Right ventricle myocardium superior (tissue), 1 donor: Measurements from ENCODE around the gene C1orf50. TPM values are rescaled to one million over a fixed set of nuclear protein-coding genes. Genes with fewer than 3 reads are reported as not detected.
A peak's percentile ranks its signal among the peaks of the same experiment; 100 is the strongest.

Experiments
- ATAC-seq: fragments of 200-7000 bp; cut with Tn5 transposase; one replicate; pipeline ENCODE4 v1.9.1; 2020; ENCODE audit warnings: mild to moderate bottlenecking; ENCODE audit not compliant: poor library complexity
- DNase-seq: peaks from one replicate; pipeline ENCODE4 v3.0.0-alpha.2; 2020
- intact Hi-C: fragments of 100-400 bp; cut with DNase I; formaldehyde crosslinking; loops from one replicate; pipeline ENCODE4 v1.11.2; 2022
- total RNA-seq: library from RNA; stranded (reverse); fragmentation: NEBNext Ultra II Directional; extraction: Animal tissue kit (Norgen Biotek cat#: 25700); gene quantifications from one replicate; pipeline ENCODE4 v1.2.1, GENCODE V29; 2021
- donor health status: DM: no; HTN: yes; CAD: no; lungs with severe emphysema.

Gene C1orf50
- total RNA-seq, 1 donor from 2014 or later = 7.6 TPM

DNA sequence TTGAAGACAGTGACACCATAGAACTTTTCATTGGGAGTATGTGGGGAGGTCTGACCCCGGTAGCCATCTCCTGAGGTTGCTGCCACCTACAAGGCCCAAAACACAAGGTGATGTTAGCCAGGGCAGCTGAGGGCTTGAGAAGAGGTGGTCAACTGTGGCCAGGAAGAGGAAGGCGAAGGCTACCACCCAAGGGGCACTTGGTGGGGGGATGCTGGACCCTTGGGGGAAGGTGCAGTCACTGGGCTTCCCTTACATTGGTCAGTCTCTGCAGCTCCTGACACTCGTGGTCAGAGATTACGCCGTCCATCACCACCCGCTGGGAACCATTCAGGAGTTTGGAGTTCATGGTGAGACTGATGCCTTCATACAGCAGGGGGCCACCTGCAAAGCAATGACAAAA, 14.8 kb upstream of the C1orf50 start:
- intact Hi-C loops = no loop called here

DNA sequence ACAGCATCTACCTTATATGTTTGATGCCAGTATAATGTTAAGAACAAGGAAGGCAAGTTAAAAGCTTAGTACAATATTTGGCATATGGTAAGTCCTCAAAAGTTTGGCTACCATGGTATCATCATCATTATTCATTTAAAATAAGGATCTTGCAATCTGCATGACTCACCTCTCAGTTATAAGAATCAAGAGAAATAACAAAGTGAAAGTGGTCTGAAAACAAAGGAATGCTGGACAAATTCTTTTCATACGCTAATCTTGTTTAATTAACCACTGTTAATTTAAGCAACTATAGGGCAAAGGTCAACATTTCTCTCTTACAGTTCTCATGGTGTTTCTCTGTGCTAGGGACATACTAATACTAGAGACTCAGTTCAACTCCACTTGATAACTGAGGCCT, 14.0 kb upstream of the C1orf50 start:
- no peak for ATAC-seq
- intact Hi-C loops = no loop called here
- no peak for DNase-seq

More for the DNA sequence above, 14.8 kb upstream of the C1orf50 start:
- no peak for DNase-seq
- ATAC-seq = no peak

DNA sequence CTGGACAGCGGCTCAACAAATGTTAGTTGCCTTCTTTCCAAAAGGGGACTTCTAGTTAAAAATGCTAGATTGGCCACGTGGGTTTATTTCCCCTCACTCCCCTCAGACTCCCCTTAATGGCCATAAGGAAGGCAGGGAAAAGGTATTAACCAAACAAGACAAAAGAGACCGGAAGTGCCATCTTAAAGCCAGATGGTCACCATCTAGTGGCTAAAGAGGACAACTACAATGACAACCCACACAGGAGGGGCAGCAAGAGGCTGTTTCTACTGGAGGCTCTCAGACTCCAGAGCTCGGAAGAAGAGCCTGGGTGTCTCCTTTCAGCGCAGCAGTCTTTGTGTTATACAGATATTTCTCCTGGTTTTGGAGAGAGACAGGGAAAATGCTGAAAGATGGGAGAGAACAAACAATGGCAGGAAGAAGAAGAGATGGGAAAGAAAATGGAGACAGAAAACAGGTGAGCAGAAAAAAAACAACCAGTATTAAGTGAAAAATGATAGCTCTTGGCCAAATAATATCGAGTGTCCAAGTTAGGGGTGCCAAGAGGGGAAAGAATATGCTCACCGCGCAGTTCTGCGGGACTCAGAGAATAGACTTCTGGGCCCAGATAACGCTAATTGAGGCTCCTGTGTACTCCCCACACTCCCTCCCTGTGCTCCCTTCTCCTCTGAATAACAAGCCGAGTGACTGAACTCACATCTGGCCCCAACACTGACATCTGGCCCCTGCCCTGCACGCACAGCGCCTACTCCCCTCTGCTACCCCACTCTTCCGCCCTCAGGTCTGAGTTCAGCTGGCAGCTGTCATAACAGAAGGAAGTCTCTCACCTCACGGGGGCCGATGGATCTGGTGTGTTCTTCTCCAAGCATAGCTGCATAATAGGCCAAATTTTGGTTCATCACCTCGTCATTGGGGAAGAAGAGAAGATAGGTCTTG, 9.8 kb upstream of the C1orf50 start:
- DNase-seq (no peak), ATAC-seq (peak; percentile 52)
- intact Hi-C loops = no loop called here

DNA sequence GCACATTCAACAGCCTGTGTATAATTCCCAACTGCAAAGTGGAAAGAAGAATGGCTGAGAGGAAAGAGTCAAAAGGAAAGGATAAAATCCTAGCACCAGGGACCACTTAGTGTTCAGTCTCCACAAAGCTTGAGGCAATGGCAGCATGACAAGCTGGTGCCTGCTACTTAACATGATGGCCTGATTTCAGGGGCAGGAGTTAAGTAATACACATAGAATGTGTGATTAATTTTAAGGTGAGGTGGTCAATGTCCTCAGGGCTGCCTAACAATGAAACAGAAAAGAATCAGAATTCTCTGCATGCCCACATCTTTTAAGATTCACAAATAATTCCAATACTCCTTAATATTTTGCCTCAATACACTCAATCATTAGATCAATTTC, 9.2 kb upstream of the C1orf50 start:
- no peak for ATAC-seq
- DNase-seq = no peak
- intact Hi-C loops = no loop called here

DNA sequence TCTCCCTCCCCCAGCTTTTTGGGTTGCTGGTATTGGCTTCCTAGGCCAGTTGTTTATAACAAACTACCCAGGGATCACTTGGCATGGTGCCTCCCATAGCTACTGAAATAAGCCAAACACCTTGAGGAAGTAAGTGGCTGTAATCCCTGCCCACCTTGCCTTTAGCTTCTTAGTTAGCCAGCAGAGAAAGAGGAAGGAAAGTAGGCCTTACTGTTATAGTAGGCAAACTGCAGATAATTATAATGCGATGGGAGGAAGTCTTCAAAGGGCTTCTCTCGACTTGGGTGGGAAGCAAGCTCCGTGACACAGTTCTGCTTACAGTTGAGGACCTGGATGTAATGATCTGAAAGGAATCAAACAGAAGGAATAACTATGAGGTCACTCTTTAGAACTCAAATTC, 8.4 kb upstream of the C1orf50 start:
- intact Hi-C loops = no loop called here
- ATAC-seq = no peak
- no peak for DNase-seq

DNA sequence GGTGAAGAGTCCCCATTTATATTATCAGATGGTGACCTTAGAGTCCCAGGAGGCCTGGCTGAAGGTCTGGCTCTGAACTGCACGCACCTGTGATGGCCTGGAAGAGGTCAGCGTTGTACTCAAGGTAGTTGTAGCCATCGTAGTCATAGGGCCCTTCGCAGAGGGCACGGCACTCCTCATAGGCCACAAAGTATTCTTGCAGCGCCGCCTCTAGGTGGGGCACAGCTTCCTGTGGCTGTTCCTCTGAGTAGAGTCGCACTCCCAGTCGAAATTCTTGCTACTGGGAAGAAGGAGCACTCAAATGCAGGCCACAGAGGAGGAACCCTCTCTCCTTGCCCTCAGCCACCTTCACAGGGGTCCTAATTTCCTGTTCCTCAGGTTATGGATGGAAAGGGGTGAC, 7.9 kb upstream of the C1orf50 start:
- DNase-seq (no peak), ATAC-seq (no peak)
- intact Hi-C loops = no loop called here

DNA sequence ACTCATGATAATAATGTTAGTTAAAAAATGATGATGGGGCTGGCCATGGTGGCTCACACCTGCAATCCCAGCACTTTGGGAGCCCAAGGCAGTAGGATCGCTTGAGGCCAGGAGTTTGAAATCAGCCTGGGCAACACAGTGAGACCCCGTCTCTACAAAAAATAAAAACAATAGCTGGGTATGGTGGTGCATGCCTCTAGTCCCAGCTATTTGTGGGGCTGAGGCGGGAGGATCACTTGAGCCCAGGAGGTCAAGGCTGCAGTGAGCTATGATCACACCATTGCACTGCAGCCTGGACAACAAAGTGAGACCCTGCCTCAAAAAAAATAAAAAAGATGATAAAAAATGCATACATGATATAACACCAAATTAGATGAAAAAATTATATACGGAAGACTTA, 5.5 kb upstream of the C1orf50 start:
- DNase-seq (no peak), ATAC-seq (no peak)
- intact Hi-C loops = no loop called here

DNA sequence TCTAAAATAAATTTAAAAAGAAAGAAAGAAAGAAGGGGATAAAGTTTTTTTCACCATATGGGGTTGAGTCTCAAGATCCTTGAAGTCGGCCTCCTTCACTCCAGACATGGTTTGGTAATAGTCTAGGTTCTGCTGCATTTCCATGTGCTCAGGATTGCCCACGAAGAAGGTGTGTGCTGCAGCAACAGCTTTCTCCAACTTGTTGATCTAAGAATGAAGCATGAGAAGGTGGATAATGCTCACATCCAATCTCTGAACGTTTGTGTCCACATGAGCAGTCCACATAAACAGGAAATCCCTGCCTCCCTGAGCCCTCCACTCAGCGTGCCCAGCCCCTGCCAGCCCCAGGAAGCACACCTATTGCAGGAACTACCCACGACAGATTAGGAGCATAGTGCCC, 4.8 kb upstream of the C1orf50 start:
- intact Hi-C loops = no loop called here
- DNase-seq = no peak
- no peak for ATAC-seq

DNA sequence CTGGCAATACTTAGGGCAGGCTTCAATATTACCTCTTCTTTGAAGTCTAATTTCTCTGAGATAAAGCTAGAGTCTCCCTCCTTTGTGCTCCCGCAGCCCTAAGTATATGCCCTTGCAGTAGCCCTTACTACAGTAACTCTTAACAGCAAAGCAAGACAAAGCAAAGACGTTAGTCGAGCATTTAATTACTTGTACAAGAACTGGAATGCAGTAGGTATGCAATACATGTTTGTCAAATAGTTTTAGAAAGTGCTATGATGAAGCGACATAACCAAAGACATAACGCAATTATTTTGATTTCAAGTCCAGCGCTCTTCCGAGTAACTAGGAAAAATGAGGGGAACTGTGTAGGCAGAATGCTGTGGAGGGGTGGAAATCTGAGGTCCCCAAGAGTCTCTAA, 1.8 kb upstream of the C1orf50 start:
- ATAC-seq = no peak
- intact Hi-C loops = no loop called here
- DNase-seq = no peak

DNA sequence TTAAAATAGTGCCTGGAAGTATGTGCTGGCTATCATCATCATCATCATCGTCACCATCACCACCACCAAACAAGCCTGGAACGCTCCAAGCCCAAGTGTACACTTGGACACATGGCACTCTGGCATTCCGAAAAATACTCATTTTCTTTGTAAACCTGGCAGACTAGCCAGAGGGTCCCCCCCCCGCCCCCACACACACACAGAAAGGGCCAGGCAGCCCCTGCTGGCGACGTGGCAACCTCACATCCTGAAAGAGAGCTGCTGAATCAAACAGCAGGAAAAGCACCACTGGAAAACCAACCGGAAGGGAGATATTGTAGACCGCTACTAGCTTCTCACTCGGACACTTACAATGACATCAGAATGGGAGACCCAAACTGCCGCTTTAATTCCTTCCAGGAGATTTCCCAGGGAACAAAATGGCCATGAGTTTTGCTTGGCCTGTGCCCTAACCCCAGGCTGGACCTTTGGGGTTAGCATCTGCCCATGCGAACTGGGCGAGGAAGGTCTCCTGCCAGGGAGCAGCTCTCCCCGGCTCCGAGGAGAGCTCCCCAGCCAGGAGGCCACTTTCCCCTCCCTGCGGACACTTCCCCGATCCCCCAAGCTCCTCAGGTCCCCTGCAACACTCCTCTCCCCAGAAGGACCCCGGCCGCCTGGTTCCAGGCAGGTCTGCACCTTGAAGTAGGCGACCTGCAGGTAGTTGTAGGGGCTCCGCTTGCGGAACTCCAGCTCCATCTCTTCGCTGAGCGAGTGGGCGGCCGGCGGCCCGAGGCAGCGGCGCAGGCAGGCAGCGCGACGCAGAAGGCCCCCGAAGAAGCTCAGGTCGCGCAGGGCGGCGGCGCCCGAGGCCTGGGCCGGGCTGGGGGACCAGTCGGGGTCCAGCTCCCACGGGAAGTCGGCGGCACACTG, 963 bp upstream of the C1orf50 start:
- peak; percentile 64 for DNase-seq
- intact Hi-C loops = no loop called here

DNA sequence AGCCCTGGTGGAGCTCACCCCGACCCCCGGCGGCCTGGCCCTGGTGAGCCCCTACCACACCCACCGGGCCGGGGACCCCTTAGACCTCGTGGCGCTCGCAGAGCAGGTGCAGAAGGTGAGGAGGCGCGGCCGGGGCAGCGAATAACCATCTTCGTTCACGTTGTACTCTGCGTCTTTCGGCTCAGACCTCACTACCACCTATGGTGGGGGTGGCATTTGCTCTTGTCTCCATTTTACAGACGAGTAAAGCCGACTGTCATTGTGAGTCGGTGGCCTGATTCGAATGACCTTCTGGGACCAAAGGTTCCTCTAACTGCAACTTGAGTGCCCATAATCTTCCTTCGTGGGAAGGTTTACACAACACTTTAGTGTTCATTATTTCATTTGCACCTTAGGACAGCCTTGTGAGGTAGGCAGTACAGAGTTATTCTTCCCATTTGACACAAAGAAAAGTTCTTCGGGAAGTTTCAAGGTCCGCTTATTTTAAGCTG, 506 bp downstream of the C1orf50 start:
- no peak for DNase-seq
- intact Hi-C loops = no loop called here
- ATAC-seq = peak; percentile 35

More for the DNA sequence above, 963 bp upstream of the C1orf50 start:
- ATAC-seq = peak; percentile 22

DNA sequence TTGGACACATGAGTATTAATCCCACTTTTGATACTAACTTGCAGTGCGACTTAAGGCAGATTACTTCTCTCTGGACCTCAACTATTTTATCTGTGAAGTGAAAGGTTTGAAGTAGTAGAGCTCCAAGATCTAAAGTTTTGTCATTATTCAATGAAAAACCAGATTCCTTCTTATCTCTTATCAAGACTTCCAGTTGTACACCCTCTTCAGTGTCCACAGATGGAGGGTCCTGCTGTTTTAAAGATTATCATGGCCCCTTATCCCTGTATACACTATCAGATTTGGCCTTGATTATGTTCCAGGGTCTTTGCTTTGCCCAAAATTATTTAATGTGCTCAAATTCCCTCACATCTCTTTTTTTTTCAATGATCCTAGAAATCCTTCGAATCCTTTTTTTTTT, 1.1 kb downstream of the C1orf50 start:
- no peak for ATAC-seq
- no peak for DNase-seq
- intact Hi-C loops = no loop called here

DNA sequence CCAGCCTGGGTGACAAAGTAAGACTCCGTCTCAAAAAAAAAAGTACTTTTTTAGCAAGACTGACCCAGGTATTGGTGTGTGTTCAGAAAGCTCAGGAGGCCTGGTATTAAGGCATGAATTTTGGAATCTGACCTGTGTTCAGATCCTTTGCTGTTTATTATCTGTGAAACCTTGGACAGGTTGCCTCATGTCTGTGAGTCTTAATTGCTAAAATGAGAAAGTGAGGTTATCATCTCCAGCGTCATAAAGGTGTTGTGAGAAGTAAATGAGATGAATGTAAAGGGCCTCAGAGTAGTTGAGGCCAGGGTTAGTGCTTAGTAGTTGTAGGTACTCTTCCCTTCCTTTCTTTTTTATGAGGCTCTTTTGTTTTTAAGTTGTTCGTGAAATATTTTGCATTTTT, 2.8 kb downstream of the C1orf50 start:
- intact Hi-C loops = no loop called here
- ATAC-seq = no peak

DNA sequence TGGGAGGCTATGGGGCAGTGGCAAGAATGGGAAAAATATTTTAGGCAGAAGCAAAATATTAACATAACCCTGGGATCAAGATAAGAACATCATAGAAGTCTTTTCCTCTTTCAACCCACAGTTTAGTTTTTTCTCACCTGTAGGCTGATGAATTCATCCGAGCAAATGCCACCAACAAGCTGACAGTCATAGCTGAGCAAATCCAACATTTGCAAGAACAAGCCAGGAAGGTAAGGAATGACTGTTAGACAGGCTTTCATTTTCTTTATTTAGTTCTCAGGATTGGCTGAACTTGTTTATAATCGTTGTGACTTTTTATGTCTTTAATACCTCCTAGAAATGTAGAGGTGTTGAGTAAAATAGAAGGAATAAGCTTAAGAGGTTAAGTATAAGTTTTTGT, 6.4 kb downstream of the C1orf50 start:
- intact Hi-C loops = no loop called here
- ATAC-seq = no peak
- no peak for DNase-seq

More for the DNA sequence above, 2.8 kb downstream of the C1orf50 start:
- DNase-seq = no peak

DNA sequence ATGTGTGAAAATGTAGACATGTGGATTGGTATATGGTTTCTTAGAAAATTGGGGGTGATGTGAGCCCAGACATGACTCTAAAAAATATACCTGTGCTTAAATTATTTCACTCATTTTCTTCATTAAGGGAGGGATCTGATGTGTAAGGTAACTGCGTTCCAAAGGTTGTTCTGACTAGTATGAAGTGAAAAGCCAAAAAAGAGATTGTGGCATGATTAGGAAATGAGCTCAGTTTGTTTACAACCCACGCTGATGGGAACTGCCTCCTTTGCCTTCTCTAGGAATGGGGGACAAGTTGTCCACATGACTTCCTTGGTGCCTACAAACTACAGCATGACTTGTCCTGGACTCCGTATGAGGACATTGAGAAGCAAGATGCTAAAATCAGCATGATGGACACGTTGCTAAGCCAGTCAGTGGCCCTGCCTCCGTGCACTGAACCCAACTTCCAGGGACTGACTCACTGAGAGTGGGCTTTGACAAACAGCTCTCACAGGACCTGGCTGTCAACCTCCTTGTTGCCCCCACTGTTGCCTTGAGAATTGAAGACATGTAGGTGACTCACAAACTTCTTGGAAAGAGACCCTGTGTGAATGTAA, 8.0 kb downstream of the C1orf50 start:
- DNase-seq = no peak
- ATAC-seq = no peak
- intact Hi-C loops = loop anchor here (5.0 kb wide), 1 partner anchor 297 kb away; no protein-coding TSS in a partner anchor

DNA sequence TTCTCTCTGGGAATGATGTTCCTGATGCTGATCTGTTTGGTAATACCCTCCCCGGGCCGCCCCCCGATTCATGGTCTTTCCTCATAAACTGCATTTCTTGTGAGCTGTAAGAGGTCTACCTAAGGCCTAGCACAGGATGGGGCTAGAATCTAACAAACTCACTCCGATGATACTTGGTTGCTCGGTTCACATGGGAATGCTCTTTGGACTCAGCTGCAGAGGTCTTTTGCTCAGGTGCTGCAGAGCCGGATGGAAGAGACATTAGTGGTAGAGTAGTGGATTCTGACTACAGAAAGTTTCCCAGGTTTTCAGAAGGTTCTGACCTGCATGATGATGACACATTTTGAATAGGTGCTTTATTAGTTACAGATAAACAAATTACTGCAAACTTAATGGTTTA, 9.5 kb downstream of the C1orf50 start:
- DNase-seq (no peak), ATAC-seq (no peak)
- intact Hi-C loops = loop anchor here (5.0 kb wide), 1 partner anchor 296 kb away; no protein-coding TSS in a partner anchor

DNA sequence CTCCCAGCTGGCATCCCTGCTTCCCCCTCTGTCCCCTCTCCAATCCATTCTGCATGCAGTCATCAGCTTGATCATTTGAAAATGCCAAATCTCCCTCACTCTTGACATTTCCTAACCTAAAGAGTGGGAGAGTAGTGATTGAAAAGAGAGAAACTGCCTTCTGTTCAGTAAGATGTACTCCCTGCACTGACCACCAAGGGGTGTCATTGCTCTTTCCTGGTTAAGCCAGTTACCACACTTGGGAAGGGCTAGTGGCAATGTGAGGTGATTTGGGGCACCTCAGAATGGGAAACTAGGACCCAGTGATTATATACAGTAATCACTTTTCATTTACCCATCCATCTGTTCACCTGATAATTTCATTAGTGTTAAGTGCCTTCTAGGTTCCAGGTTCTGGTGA, 10.8 kb downstream of the C1orf50 start:
- DNase-seq = no peak
- ATAC-seq = peak; percentile 73
- intact Hi-C loops = loop anchor here (5.0 kb wide), 1 partner anchor 294 kb away; no protein-coding TSS in a partner anchor

DNA sequence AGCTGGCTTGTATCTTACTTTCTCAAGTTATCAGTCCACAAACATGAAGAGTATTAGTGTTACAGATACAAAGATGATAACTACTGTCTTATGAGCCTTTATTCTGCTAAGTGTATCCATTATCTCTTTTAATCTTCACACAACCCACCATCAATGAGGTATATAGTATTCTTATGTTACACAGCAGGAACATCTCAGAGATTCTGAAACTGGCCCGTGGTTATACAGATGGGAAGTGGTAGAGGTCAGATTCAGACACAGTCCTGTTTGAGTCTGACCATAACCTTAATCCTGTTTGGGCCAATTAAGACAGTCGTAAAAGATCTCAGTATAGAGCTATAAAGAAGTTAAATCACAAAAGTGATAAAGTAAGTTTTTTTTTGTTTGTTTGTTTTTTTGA, 12.7 kb downstream of the C1orf50 start:
- no peak for ATAC-seq
- DNase-seq = no peak
- intact Hi-C loops = loop anchor here (5.0 kb wide), 1 partner anchor 293 kb away; no protein-coding TSS in a partner anchor

DNA sequence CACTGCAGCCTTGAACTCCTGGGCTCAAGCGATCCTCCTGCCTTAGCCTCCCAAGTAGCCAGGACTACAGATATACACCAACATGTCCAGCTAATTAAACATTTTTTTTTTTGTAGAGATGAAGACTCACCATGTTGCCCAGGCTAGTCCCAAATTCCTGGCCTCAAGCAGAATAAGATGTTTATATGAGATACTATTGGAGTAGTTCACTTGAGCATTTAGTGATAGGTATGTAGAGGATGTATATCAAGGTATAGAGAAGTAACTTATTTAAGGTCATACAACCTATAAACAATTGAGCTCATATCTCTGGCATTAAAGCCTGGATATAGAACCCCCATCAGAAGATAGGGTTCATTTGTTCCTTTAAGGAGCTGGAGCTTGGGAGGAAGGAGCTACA, 13.1 kb downstream of the C1orf50 start:
- intact Hi-C loops = no loop called here
- ATAC-seq (no peak), DNase-seq (no peak)
